GM12801 (cell line): Measurements from ENCODE around the gene TINCR.

Experiments used
- CTCF ChIP-seq: IDR thresholded peaks from one replicate; pipeline ENCODE4 v1.5.1; 2011; ENCODE audit warnings: control low read depth; ENCODE audit not compliant: insufficient read length; ENCODE audit errors: extremely low read depth

TINCR gene

GRCh38 chr19:5553892-5554291 is 13.9 kb downstream of the TINCR start:
- no peak for TF ChIP-seq CTCF

- no peak for TF ChIP-seq CTCF
These were observed 19.9 kb downstream of the TINCR start for GRCh38 chr19:5547881-5548280.

- TF ChIP-seq CTCF: no peak
These were observed 21.8 kb downstream of the TINCR start for GRCh38 chr19:5545984-5546383.

GRCh38 chr19:5545051-5545450 is 22.7 kb downstream of the TINCR start:
- TF ChIP-seq CTCF: no peak

GRCh38 chr19:5542665-5543064 is 25.1 kb downstream of the TINCR start:
- no peak for TF ChIP-seq CTCF

GRCh38 chr19:5541456-5541855 is 26.3 kb downstream of the TINCR start:
- TF ChIP-seq CTCF: no peak

- TF ChIP-seq CTCF: no peak
These were observed 27.5 kb downstream of the TINCR start for GRCh38 chr19:5540208-5540607.

GRCh38 chr19:5537870-5538269 is 29.9 kb downstream of the TINCR start:
- TF ChIP-seq CTCF: no peak
